GM12892 (cell line): ENCODE results near the gene USP16.
"Not testable (repeated sequence)": the region's sequence is repeated elsewhere in the genome, so short reads cannot be mapped to it uniquely, and the experiment has no call there.

Experiments
- DNase-seq: peaks from one replicate; pipeline ENCODE4 v3.0.0; 2011; ENCODE audit not compliant: insufficient read length
- FAIRE-seq: peaks from 2 replicates; lab custom pipeline; 2011; peaks lifted over from hg19 to GRCh38; lab: Jason Lieb, UNC
- POLR2A ChIP-seq: IDR thresholded peaks from 2 replicates; pipeline ENCODE4 v1.6.1; 2011; ENCODE audit warnings: low read depth, low read length, control low read depth
- POLR2AphosphoS5 ChIP-seq: IDR thresholded peaks from 2 replicates; pipeline ENCODE4 v1.6.1; 2011; ENCODE audit warnings: low read depth, low read length, control low read depth
- TAF1 ChIP-seq: IDR thresholded peaks from 2 replicates; pipeline ENCODE4 v1.6.1; 2011; ENCODE audit warnings: low read depth, mild to moderate bottlenecking, control low read depth, low read length, borderline replicate concordance

USP16 gene

DNA sequence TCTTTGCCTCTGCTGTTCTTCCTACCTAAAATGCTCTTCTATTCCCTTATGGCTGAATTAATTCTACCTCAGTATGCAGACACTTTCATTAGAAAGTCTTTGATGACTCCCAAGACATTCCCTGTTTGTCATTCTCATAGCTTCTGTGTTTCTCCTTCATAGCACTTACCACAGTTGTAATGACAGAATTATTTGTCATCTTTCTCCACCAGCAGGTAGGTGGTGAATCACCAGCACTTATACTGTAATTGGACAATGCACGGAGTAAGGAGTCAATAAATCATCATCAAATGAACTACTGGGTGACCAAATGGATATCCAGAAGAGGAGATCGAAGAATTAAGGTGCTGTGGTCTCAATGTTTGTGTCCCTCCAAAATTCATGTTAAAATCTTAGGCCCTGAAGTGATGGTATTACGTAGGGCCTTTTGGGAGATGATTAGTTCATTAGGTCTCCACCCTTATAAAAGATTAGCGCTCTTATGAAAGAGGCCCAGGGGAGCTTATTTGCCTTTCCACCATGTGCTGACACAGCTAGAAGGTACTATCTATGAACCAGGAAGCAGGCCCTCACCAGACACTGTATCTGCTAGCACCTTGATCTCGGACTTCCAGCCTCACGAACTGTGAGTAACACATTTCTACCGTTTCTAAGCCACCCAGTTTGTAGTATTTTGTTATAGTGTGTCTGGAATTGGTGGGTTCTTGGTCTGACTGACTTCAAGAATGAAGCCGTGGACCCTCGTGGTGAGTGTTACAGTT is 51.4 kb downstream of the USP16 start:
- FAIRE-seq: no peak
- TF ChIP-seq POLR2A (no peak), POLR2AphosphoS5 (no peak), TAF1 (no peak)
- no peak for DNase-seq

DNA sequence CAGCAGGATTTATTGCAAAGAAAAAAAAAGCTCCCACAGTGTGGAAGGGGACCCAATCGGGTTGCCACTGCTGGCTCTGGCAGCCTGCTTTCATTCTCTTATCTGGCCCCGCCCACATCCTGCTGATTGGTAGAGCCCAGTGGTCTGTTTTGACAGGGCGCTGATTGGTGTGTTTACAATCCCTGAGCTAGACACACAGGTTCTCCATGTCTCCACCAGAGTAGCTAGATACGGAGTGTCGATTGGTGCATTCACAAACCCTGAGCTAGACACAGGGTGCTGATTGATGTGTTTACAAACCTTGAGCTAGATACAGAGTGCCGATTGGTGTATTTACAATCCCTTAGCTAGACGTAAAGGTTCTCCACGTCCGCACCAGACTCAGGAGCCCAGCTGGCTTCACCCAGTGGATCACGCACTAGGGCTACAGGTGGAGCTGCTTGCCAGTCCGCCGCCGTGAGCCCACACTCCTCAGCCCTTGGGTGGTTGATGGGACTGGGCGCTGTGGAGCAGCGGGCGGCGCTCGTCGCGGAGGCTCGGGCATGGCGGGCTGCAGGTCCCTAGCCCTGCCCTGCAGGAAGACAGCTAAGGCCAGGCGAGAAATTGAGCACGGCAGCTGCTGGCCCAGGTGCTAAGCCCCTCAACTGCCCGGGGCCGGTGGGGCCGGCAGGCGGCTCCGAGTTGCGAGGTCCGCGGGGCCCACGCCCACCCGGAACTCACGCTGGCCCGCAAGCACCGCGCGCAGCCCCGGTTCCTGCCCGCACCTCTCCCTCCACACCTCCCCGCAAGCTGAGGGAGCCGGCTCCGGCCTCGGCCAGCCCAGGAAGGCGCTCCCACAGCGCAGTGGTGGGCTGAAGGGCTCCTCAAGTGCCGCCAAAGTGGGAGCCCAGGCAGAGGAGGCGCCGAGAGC is 52.5 kb downstream of the USP16 start:
- peak; percentile 55; the same call in 1 of the 2 replicates for TF ChIP-seq POLR2A
- DNase-seq, FAIRE-seq: not testable (repeated sequence)

DNA sequence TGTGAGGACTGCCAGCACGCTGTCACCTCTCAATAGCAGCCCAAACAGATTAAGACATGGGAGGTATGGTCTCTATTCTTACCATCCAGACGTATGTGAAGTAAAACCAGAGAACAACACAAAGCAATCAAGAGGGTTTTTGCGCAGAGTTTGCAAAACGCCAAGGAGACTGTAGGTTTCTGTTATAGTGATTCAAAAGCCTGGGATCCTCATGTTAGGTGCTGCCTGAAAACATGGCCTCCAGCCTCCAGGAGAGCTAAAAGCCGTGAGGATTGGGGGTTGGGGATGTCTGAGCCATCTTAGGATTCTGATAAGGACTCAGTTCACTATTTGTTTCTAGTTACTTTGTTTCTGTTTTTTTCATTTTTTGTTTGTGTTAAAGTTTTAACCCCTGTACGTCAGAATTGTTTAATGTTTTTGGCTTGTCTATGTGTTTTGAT is 53.2 kb downstream of the USP16 start:
- no peak for FAIRE-seq
- TF ChIP-seq TAF1: no peak
- no peak for TF ChIP-seq POLR2A
- no peak for DNase-seq

DNA sequence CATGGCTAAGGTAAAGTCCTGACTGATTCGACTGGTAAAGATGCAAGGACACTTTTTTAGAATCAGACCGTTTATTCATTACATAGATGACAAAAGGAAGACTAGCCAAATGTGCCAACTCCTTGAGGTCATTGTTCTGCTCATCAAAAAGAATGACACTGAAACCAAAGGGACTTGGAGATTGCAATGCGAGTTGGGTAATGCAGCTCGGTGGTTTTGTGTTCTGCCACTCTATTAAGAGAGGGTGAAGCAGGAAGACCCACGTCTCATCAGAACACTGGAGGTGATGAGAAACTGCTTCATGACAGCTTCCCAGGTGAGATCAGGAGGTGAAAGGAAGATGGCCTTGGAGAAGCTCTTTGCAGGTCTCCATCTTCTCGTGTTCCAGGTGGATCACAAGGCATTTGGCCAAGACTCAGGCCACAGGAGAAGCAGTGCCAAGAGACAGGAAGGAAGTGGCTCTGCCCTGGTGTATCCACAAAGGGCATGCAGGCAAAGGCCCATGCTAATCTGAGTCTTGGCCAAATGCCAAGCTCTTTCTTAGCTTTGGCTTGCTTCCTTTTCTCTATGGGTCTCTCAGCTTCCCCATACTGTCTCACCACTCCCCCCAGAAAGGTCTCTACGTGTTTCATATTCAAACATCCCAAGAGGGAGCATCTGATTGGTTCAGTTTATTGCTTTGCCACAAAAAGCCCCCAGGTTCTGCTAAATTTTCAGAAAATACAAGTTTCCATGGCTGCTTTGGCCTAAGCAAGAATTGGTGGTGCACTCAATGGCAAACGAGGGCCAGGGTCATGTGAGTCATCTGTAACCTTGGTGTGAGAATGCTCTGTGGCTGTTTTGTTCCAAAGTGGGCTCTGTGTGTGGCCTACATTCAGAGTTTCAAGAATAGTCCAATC is 54.6 kb downstream of the USP16 start:
- DNase-seq (no peak), FAIRE-seq (peak; percentile 88)
- TF ChIP-seq TAF1 (no peak), POLR2A (no peak), POLR2AphosphoS5 (no peak)

DNA sequence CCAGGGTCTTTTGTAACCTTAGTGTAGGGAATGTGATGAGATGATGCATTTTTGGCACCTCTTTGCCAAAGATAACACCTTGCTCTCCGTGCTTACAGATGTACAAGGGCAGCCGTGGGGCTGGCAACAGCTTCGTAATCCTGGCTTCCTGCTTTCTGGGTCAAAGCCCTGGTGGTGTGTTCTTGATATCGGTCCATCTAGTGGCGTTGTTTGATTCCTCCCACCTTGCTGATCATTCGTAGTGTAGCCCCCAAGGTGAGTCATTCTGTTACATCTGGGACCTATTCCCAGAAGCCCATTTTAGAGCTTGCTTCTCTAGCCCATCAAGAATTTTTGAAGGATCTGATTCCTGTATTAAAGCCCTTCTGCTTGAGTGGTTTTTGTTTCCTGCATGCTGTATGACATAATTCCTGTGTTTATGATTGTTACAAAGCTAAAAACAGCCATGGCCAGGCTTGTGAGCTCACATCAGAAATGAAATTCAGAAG is 56.0 kb downstream of the USP16 start:
- TF ChIP-seq POLR2AphosphoS5 (no peak), POLR2A (no peak)
- peak; percentile 76 for FAIRE-seq
- DNase-seq: no peak

DNA sequence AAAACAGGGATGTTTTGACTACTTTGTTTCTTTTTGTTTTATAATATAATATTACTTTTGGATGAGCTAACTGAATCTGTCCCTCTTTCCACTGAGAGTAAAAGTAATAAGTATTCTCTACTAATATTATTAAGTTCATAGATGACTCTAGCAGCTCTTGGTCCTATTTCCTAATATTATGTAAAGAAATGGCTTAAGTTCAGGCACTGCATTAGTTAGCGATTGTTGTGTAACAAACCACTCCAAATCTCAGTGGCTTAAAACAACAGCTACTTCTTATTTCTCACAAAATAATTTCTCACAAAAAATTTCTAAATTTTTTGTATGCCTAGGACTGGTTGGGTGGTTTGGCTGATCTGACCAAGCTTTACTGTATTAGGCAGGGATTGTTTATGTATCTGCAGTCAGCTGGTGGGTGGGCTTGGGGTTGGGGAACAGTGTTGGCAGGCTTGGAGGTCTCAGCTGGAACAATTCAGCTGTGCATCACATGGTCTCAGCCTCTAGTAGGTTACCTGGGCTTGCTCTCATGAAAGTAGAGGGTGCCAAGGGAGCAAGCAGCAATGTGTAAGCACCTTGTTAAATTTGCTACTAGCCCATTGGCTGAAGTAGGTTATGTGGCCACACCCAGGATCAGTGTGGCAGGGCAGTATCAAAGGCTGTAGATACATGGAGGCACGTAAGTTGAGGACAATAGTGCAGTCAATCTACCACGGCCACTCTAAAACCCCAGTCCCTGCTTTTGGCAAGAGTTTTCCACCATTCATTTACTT is 57.8 kb downstream of the USP16 start:
- no peak for TF ChIP-seq POLR2AphosphoS5
- no peak for TF ChIP-seq POLR2A
- no peak for TF ChIP-seq TAF1
- DNase-seq: no peak
- FAIRE-seq: no peak

DNA sequence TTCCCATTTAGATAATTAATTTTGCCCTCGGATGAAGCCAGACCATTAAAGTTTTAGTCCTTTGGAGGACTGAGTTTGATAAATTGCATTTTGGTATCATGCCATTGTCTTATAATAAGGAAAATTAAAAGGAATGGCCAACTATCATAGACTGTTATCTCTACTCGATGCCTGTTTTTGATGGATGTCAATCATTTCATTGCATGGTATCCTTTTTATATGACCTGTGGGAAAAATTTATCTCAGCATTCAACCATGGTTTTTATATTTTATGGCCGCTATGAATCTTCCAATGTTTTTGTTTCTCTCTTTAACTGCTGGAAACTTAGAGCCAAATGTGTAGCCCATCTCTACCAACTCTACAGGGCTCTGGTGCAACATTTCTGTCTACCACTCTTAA is 58.8 kb downstream of the USP16 start:
- no peak for FAIRE-seq
- no peak for DNase-seq
- TF ChIP-seq TAF1: no peak
- no peak for TF ChIP-seq POLR2A
- no peak for TF ChIP-seq POLR2AphosphoS5

DNA sequence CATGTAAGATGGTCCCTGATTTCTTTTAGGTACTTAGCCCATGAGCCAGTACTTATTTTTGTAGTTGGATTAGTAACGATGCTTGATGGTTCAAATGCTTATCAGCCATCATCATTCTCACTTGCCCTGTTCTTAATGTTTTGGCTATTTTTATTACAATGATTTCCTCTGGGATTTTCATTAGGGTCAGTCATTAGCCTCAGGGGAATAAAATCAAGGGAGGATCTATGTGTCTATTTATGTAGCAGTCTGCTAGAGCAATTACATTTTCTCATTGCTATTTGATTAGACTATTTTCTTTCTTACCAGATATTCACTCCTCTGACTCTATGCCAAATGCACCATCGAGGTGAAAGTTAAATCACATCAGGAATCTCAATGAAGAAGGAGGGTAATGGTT is 59.9 kb downstream of the USP16 start:
- DNase-seq: no peak
- no peak for FAIRE-seq

DNA sequence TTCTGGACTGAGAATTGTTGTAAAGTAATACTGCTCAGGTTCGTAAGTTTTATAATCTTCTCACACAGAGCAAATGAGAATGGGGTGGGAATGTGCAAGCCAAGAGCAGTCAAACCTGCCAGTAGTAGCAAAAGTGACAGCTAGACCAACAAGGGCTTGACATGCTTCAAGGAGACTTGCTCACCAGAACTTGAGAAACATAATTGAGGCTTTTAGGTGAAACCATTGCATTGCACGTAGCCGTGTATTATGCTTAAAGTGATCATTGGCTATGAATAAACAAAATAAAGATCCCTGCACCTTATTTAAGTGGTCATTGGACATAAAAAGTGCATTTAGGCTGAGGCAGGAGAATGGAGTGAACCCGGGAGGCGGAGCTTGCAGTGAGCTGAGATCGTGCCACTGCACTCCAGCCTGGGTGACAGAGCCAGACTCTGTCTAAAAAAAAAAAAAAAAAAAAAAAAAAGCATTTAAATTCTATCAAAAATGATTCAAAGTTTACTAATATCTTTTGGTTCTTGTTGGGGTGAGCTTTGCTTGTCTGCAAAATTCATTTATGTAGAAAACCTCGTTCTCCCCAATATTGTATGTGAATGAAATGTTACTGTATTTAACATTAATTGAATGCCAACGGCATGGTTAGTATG is 60.8 kb downstream of the USP16 start:
- TF ChIP-seq POLR2AphosphoS5 (no peak), POLR2A (no peak), TAF1 (no peak)
- no peak for DNase-seq
- no peak for FAIRE-seq

More for the DNA sequence above, 59.9 kb downstream of the USP16 start:
- no peak for TF ChIP-seq POLR2AphosphoS5
- TF ChIP-seq TAF1: no peak
- no peak for TF ChIP-seq POLR2A

DNA sequence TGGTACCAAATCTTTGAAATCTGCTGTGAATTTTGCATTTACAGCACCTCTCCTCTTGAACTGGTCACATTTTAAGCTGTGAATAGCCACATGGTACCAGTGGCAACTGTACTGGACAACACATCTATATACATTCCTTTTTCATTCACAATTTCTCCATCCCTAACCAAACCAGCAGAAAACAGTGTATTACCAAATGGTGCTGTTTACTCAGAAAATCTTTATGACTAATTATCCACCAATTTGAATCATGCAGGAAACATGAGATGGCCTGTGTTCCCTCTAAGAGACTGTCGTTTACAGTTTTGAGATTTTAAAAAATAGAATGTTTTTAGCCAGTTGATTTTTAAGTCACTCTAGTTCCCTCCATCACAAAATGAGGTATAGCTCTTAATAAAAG is 66.6 kb downstream of the USP16 start:
- DNase-seq: no peak
- FAIRE-seq: no peak
- TF ChIP-seq TAF1 (no peak), POLR2A (no peak), POLR2AphosphoS5 (no peak)
